ENCODE results near the gene NAV2. TPM values are rescaled to one million over a fixed set of nuclear protein-coding genes. Genes with fewer than 3 reads are reported as not detected.
"Not testable (repeated sequence)": the region's sequence is repeated elsewhere in the genome, so short reads cannot be mapped to it uniquely, and the experiment has no call there.

The NAV2 gene
- total RNA-seq, 1 donor from 2014 or later, result 9.1 TPM

DNA sequence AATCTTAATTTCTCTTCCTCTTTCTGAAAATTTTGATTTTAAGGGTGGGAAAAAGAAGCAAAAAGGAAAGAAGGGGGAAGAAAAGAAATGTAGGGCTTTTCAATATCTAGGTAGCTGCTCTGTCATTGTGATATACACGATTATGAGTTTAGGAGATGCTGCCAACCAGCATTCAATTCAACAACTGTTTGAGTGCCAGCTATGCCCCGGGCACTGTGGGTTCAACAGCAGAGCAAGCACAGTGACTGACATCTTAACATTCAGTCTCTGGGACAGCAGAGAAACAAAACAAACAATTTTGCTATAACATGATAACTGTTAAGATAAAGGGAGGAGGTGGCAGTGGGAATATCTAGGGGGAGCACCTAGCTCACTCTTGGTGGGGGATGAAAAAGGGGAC, 356.1 kb downstream of the NAV2 start:
- no peak for DNase-seq (ENCODE audit: low read depth)

DNA sequence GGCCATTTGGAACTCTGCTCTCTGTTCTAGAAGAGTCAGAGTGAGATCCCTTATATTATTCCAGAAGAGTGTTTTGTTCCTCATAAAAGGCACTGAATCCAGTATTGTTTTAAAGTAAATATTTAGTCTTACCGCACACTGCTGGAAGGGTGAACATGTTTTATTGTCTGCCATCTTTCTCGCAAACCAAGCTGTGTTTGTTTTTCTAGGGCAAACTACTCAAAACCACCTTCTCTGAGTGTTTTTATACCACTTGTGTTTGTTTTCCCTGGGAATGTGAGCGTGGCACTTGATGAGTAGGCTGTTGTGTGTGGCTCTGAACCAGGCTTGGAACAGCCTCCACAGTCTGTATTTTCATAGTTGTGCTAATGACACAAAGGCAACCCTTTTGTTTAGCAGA, 357.8 kb downstream of the NAV2 start:
- DNase-seq (ENCODE audit: low read depth), result no peak

- no peak for DNase-seq (ENCODE audit: low read depth)
These were observed 363.0 kb downstream of the NAV2 start for GRCh38 chr11:20075627-20076026.

GRCh38 chr11:20078846-20079245, 366.2 kb downstream of the NAV2 start:
- DNase-seq (ENCODE audit: low read depth), result no peak

- DNase-seq (ENCODE audit: low read depth), result no peak
These were observed 367.5 kb downstream of the NAV2 start for GRCh38 chr11:20080032-20080685.

- no peak for DNase-seq (ENCODE audit: low read depth)
These were observed 368.7 kb downstream of the NAV2 start for GRCh38 chr11:20081336-20081735.

DNA sequence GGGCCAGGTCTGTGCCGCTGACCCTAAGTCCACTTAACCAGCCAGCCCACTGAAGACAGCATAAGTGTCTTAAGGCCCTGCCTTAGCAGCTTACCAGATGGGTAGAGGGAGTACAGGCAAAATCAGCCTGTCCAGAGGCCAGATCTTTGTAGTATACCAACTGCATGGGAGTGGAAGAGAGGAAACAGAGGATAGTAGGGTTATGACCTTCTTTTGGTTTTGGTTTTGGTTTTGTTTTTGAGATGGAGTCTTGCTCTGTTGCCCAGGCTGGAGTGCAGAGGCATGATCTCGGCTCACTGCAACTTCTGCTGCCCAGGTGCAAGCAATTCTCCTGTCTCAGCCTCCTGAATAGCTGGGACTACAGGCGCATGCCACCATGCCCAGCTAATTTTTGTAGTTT, 371.2 kb downstream of the NAV2 start:
- not testable (repeated sequence) for DNase-seq (ENCODE audit: low read depth)

DNA sequence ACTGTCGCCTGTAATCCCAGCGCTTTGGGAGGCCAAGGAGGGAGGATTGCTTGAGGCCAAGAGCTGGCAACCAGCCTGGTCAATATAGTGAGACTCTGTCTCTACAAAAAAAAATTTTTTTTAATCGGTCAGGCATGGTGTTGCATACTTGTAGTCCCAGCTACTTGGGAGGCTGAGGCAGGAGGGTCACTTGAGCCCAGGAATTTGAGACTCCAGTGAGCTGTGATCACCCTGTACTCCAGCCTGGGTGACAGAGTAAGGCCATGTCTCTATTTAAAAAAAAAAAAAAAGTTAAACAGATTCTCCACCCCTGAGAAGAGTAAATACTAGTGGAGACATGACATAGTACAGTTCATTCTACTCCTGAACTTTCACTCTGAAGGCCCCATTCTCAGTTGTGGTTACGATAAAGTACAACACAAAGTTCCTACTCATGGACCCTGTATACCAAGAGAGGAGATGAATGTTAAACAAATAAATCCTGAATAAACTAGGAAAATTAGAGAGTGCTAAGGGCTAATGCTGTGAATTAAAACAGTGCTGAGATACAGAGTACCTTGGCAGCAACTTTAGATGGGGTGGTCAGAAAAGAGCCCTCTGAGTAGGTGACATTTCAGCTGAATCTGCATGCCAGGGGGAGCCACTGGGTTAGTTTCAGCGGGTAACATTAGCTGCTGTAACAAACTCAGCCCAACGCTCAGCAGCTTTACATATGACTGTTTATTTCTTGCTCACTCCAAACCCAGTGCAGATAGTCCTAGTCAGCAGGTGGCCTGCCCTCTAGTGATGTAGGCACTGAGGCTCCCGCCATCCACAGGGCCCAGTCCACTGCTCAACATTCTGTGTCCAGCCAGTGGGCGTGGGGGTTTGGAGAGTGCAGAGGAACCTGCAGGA, 372.5 kb downstream of the NAV2 start:
- no peak for DNase-seq (ENCODE audit: low read depth)

- DNase-seq (ENCODE audit: low read depth), result no peak
These were observed 373.3 kb downstream of the NAV2 start for GRCh38 chr11:20085918-20086317.

- DNase-seq (ENCODE audit: low read depth), result peak; percentile 60
These were observed 374.5 kb downstream of the NAV2 start for GRCh38 chr11:20087118-20087521.

DNA sequence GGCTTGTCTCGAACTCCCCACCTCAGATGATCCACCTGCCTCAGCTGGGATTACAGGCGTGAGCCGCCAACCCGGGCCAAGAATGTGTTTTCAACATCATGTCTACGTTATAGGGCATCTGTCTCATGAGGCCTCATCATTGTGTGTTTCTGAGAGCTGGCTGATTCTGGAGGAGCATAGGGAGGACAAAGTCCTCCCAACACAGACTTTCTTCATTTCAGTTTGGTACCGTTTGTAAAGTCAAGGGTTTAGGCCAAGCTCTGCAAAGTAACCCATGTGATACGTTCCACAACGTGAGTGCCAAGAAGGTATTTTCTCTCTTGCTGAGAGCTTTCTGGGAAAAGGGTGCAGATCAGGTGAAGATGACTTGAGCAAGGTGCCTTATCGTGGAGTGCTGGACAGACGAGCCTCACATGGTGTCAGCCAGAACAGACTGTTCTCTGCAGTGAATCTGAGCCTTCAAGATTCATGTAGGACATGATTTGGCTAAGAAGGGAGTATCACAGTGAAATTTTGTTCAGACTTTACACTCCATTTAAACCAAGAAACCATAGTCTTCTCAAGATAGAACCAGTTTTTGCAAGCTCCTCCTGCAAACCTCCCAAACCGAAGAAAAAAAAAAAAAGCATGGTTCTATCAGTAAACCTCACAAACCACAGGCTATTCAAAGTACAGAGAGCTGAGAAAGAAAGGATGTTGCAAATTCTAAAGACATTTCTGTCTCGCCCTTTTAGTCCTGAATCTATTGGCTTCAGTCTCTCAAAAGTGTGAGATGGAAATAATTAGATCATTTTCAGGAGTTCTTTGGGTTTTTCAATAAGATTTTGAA, 376.0 kb downstream of the NAV2 start:
- DNase-seq (ENCODE audit: low read depth), result no peak

GRCh38 chr11:20089367-20089766, 376.7 kb downstream of the NAV2 start:
- no peak for DNase-seq (ENCODE audit: low read depth)

DNA sequence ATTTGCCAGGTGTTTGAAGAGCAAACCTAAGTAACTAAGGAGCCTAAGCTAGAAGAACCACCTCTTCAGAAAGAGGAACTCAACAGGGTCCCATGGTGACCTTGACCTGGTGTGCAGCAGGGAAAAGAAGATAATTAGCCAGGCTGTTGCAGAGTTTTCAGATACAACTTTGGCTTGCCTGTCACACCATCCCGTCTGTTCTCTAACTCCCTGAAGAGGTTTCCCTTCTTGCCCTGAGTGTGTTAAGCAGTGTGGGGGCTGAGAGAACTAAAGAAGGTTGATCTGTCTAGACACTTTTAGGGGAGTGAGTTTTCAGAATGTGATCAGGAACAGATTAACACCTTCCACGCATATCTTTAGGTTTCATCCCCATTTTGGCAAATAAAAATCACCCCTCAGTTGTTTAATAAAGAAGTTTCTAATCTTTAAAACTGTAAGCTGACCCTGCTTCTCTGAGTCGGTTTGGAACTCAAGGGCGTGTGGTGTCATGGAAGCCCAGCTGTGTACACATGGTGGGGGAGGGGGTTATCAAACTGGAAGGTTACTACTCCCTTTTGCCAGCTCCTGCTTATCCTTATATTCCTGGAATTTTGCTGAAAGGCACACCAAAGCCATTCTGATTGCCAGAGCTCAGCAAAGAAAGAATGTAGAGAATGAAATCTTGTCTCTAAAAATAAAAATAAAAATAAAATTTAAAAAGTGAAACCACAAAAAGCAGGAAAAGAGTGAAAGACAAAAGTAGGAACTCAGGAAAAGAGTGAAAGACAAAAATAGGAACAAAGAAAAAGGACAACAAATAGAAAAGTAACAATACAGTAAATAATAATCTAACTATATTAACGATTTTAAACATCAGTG, 377.4 kb downstream of the NAV2 start:
- peak; percentile 59 for DNase-seq (ENCODE audit: low read depth)

DNA sequence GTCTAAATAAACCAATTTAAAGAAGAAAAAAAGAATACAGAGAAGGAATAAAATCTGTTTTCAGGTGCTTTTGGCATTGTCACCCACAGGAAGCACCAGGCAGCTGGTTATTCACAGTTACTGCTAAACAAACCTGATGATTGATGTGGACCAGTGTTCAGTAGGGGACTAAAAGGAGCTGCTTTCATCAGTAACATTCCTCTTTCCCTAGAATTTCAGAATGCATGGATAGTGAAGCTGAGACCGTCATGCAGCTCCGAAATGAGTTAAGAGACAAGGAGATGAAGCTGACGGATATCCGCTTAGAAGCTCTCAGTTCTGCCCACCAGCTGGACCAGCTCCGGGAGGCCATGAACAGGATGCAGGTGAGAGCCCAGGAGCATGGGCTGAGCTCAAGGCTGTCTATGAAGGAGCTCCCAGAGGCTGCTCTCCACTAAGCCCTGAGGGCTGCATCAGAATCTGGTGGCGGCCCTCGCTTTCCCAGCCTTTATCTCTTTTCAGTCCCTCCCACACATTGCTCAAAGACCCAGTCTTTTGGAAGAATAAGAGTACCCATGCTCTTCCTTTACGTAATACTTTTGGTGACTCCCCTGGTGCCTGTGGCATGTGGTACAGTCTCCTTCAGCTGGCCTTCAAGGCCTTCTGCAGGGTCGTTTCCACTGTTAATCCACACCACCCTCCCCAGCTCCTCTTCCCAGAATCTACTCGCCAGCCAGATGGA, 378.2 kb downstream of the NAV2 start:
- no peak for DNase-seq (ENCODE audit: low read depth)

DNA sequence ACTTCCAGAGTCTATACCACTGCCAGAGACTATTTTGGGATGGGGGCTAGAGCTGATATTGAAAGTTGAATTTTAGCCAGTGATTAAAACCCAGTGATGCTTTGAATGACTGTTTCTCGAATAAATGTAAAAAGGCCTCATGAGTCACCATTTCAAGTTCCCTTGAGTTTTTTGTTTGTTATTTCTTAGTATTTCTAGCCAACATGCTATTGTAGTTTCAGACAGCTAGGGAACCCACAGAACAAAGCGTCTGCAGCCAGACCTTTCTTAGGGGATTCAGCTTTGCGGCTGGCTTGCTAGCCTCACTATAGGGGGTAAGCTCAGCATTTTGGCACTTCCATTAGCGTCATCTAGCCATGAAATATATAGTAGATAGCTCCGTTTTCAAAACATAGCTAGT, 381.1 kb downstream of the NAV2 start:
- no peak for DNase-seq (ENCODE audit: low read depth)

DNA sequence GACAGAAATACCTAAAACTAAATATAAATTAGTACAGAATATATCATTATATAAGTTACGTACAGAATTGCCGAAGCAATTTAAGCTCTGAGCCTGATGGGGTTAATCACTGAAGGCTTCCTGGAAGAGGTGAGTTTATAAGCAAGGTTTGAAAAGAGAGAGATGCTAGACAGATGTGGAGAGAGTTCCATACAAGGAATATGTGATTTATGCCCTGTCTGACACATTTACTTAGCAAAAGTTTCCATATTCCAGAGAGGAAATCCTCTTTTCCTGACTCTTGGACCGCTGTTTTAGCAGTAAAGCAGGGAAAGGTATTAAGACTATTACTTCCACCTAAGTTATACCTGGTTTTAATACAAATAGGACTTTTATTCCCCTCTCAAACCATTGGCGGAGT, 382.6 kb downstream of the NAV2 start:
- DNase-seq (ENCODE audit: low read depth), result no peak

DNA sequence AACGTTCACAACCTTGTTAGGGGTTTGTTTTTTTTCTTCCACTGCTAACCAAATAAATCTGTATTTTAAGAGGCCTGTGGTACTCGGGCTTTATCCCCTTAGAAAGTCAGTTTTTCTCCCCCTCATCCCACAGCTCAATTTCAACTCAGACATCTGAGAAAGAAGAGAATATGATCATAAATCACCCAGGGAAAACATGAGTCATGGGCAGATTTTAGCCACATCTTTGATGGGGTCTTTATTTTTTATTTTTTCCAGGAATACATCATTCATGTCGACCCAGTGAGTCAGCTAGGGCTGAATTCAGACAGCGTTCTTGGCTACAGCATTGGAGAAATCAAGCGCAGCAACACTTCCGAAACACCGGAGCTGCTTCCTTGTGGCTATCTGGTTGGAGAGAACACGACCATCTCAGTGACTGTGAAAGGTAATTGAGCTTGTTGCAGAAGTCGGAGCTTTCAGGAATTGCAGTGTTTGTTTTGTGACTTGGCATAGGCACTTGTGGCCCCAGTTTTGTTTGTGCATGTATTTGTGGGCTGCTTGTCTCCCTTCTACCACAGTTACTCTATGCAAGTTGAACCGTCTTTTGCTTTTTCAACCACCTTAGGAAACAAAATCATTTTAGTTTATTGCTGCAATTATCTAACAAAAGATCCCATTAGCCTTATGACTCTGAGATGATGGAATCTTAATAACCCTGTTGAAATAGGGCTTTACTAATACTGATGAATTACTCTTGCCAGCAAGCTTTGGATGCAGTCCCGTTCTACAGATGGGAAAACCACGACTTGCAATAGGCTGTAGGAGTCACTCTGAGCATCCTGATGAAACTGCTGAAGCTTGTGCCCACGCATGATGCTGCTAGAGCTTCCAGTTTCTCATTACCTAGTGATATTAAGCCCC, 384.9 kb downstream of the NAV2 start:
- peak; percentile 61 for DNase-seq (ENCODE audit: low read depth)

DNA sequence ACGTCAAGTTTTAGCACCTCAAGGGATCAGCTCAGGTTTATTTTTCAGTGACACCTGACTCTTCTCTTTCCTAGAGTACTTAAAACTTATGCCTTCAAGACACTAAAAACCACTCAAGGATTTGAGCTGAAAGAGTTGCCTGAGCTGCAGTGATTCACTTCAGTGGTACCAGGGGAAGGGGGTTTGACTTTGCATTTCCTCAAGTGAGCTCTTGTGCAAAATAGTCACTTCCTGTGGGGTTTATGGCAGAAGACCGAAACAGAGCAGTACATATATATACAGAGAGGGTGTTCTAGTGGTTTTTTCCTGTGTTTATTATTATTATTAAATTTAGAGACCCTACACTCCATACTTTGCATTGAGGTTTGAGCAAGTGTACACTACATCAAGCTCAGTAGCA, 386.9 kb downstream of the NAV2 start:
- no peak for DNase-seq (ENCODE audit: low read depth)

- DNase-seq (ENCODE audit: low read depth), result no peak
These were observed 389.8 kb downstream of the NAV2 start for GRCh38 chr11:20102397-20102796.

Measured in myocyte (in vitro differentiated cells).